ENCODE data around the gene SORCS2.

Gene SORCS2

GRCh38 chr4:7191546-7192251 is 639 bp upstream of the SORCS2 start:
- POLR2A ChIA-PET, result no interaction called here
- CTCF ChIA-PET, result interaction anchor here (0.5 to 1.2 kb wide), 6 partner anchors 16 to 146 kb away, joined by 3 to 6 read pairs (median 3); no protein-coding TSS in a partner anchor
- TF ChIP-seq FOXA1 (IDR thresholded peaks at IDR 0.05) (no peak), ARNT (IDR thresholded peaks at IDR 0.05) (no peak), SP1 (IDR thresholded peaks at IDR 0.05) (no peak), FOXK2 (IDR thresholded peaks at IDR 0.05) (no peak)
- DNase-seq (ENCODE audit: extremely low spot score), result no peak

- ChIA-PET POLR2A (no interaction called here), CTCF (interaction anchor here (1.1 to 2.1 kb wide), 3 partner anchors 12 to 143 kb away, joined by 3 to 15 read pairs (median 4); no protein-coding TSS in a partner anchor)
- DNase-seq (ENCODE audit: extremely low spot score), result no peak
- TF ChIP-seq CTBP1 (IDR thresholded peaks at IDR 0.05; ENCODE audit: borderline replicate concordance), result no peak
These were observed 956 bp downstream of the SORCS2 start for GRCh38 chr4:7193030-7193958.

- no peak for DNase-seq (ENCODE audit: extremely low spot score)
- ChIA-PET CTCF (interaction anchor here (0.5 to 2.1 kb wide), 11 partner anchors 10 to 521 kb away, joined by 3 to 15 read pairs (median 3); no protein-coding TSS in a partner anchor), POLR2A (interaction anchor here (0.7 to 1.6 kb wide), 2 partner anchors 45 to 521 kb away, joined by 3 read pairs; no protein-coding TSS in a partner anchor)
- TF ChIP-seq BHLHE40 (IDR thresholded peaks at IDR 0.05; ENCODE audit: borderline replicate concordance), result no peak
- TF ChIP-seq SUZ12 (IDR thresholded peaks at IDR 0.05), result no peak
- TF ChIP-seq FOXM1 (IDR thresholded peaks at IDR 0.05; ENCODE audit: borderline replicate concordance), result no peak
- no peak for TF ChIP-seq NFRKB (IDR thresholded peaks at IDR 0.05)
- no peak for TF ChIP-seq ZNF384 (IDR thresholded peaks at IDR 0.05)
- no peak for TF ChIP-seq PKNOX1 (IDR thresholded peaks at IDR 0.05)
- no peak for TF ChIP-seq CTBP1 (IDR thresholded peaks at IDR 0.05; ENCODE audit: borderline replicate concordance)
- TF ChIP-seq LEF1 (IDR thresholded peaks at IDR 0.05; ENCODE audit: borderline replicate concordance), result no peak
- no peak for TF ChIP-seq FOXK2 (IDR thresholded peaks at IDR 0.05)
- no peak for TF ChIP-seq FOXA1 (IDR thresholded peaks at IDR 0.05)
- TF ChIP-seq ARNT (IDR thresholded peaks at IDR 0.05), result no peak
- TF ChIP-seq L3MBTL2 (conservative IDR thresholded peaks at IDR 0.05), result no peak
These were observed 2.2 kb downstream of the SORCS2 start for GRCh38 chr4:7194251-7195140.

- DNase-seq (ENCODE audit: extremely low spot score), result no peak
- POLR2A ChIA-PET, result interaction anchor here (1.6 kb wide), 1 partner anchor 521 kb away, joined by 3 read pairs; no protein-coding TSS in a partner anchor
- TF ChIP-seq PKNOX1 (IDR thresholded peaks at IDR 0.05) (no peak), TARDBP (IDR thresholded peaks at IDR 0.05) (no peak), FOXK2 (IDR thresholded peaks at IDR 0.05) (no peak)
- CTCF ChIA-PET, result interaction anchor here (0.6 to 2.1 kb wide), 10 partner anchors 9 to 520 kb away, joined by 3 to 15 read pairs (median 4); no protein-coding TSS in a partner anchor
These were observed 2.8 kb downstream of the SORCS2 start for GRCh38 chr4:7195141-7195515.

- ChIA-PET CTCF (interaction anchor here (1.0 to 1.4 kb wide), 3 partner anchors 24 to 140 kb away, joined by 4 to 7 read pairs (median 5); no protein-coding TSS in a partner anchor), POLR2A (interaction anchor here (0.7 to 1.6 kb wide), 2 partner anchors 11 to 520 kb away, joined by 3 read pairs; no protein-coding TSS in a partner anchor)
- DNase-seq (ENCODE audit: extremely low spot score), result no peak
- TF ChIP-seq LEF1 (IDR thresholded peaks at IDR 0.05; ENCODE audit: borderline replicate concordance), result no peak
- TF ChIP-seq NFRKB (IDR thresholded peaks at IDR 0.05), result no peak
- no peak for TF ChIP-seq FOXM1 (IDR thresholded peaks at IDR 0.05; ENCODE audit: borderline replicate concordance)
- TF ChIP-seq SUZ12 (IDR thresholded peaks at IDR 0.05), result no peak
- TF ChIP-seq ARNT (IDR thresholded peaks at IDR 0.05), result no peak
- no peak for TF ChIP-seq BHLHE40 (IDR thresholded peaks at IDR 0.05; ENCODE audit: borderline replicate concordance)
- no peak for TF ChIP-seq FOXA1 (IDR thresholded peaks at IDR 0.05)
- TF ChIP-seq ELF4 (IDR thresholded peaks at IDR 0.05), result no peak
- TF ChIP-seq FOXK2 (IDR thresholded peaks at IDR 0.05), result no peak
- TF ChIP-seq CTBP1 (IDR thresholded peaks at IDR 0.05; ENCODE audit: borderline replicate concordance), result no peak
- TF ChIP-seq ZNF384 (IDR thresholded peaks at IDR 0.05), result no peak
- no peak for TF ChIP-seq TARDBP (IDR thresholded peaks at IDR 0.05)
- TF ChIP-seq SP1 (IDR thresholded peaks at IDR 0.05), result no peak
- TF ChIP-seq PKNOX1 (IDR thresholded peaks at IDR 0.05), result no peak
These were observed 3.4 kb downstream of the SORCS2 start for GRCh38 chr4:7195546-7196287.
